Activated T-helper 1 cell treated with anti-CD3 and anti-CD28 coated beads, Interleukin-2, amount 50 U/mL, for 16 hours (primary cell): ENCODE data around the gene MMAA.
"Not testable (repeated sequence)": the region's sequence is repeated elsewhere in the genome, so short reads cannot be mapped to it uniquely, and the experiment has no call there.

ENCODE experiments used
- DNase-seq, 2 donors: peaks; one replicate each; pipeline ENCODE4 v3.0.0-alpha.2; 2020; ENCODE audit warnings: low read depth in 1 of 2, low spot score in 1 of 2

Gene MMAA

GRCh38 chr4:145626623-145626982 lies 7.4 kb downstream of the MMAA start:
- no peak for DNase-seq

GRCh38 chr4:145635117-145635516 lies 15.9 kb downstream of the MMAA start:
- no peak for DNase-seq

- DNase-seq: no peak
These were observed 16.4 kb downstream of the MMAA start for GRCh38 chr4:145635630-145636029.

- no peak for DNase-seq
These were observed 20.1 kb downstream of the MMAA start for GRCh38 chr4:145639186-145639698.

GRCh38 chr4:145640236-145640635 lies 21.1 kb downstream of the MMAA start:
- DNase-seq: not testable (repeated sequence)

GRCh38 chr4:145643295-145643694 lies 24.1 kb downstream of the MMAA start:
- no peak for DNase-seq

GRCh38 chr4:145644699-145645098 lies 25.5 kb downstream of the MMAA start:
- no peak for DNase-seq

- no peak for DNase-seq
These were observed 37.0 kb downstream of the MMAA start for GRCh38 chr4:145656156-145656555.

- no peak for DNase-seq
These were observed 40.9 kb downstream of the MMAA start for GRCh38 chr4:145660064-145660463.

GRCh38 chr4:145663194-145663593 lies 44.0 kb downstream of the MMAA start:
- no peak for DNase-seq

GRCh38 chr4:145665773-145666172 lies 46.6 kb downstream of the MMAA start:
- no peak for DNase-seq

GRCh38 chr4:145670422-145670821 lies 51.2 kb downstream of the MMAA start:
- no peak for DNase-seq

- DNase-seq: no peak
These were observed 60.3 kb downstream of the MMAA start for GRCh38 chr4:145679520-145679919.

- DNase-seq: no peak
These were observed 60.8 kb downstream of the MMAA start, which contains the start of gene C4orf51 for GRCh38 chr4:145679991-145680455. TSS of gene C4orf51 (plus strand) at chr4:145680146. CDS start at chr4:145680204, 58 bp downstream.

- DNase-seq: no peak
These were observed 61.7 kb downstream of the MMAA start for GRCh38 chr4:145680902-145681301.

- no peak for DNase-seq
These were observed 62.3 kb downstream of the MMAA start for GRCh38 chr4:145681518-145681917.

- no peak for DNase-seq
These were observed 62.8 kb downstream of the MMAA start for GRCh38 chr4:145681956-145682355.

- DNase-seq: no peak
These were observed 67.8 kb downstream of the MMAA start for GRCh38 chr4:145686991-145687390.

- no peak for DNase-seq
These were observed 71.4 kb downstream of the MMAA start for GRCh38 chr4:145690610-145691009.

GRCh38 chr4:145691416-145691815 lies 72.2 kb downstream of the MMAA start:
- DNase-seq: not testable (repeated sequence)

GRCh38 chr4:145694929-145695328 lies 75.7 kb downstream of the MMAA start:
- DNase-seq: no peak

GRCh38 chr4:145697332-145697731 lies 78.1 kb downstream of the MMAA start:
- DNase-seq: no peak

GRCh38 chr4:145698507-145698906 lies 79.3 kb downstream of the MMAA start:
- DNase-seq: no peak
